ENCODE data around the gene DNAH2.

Gene DNAH2, protein sequence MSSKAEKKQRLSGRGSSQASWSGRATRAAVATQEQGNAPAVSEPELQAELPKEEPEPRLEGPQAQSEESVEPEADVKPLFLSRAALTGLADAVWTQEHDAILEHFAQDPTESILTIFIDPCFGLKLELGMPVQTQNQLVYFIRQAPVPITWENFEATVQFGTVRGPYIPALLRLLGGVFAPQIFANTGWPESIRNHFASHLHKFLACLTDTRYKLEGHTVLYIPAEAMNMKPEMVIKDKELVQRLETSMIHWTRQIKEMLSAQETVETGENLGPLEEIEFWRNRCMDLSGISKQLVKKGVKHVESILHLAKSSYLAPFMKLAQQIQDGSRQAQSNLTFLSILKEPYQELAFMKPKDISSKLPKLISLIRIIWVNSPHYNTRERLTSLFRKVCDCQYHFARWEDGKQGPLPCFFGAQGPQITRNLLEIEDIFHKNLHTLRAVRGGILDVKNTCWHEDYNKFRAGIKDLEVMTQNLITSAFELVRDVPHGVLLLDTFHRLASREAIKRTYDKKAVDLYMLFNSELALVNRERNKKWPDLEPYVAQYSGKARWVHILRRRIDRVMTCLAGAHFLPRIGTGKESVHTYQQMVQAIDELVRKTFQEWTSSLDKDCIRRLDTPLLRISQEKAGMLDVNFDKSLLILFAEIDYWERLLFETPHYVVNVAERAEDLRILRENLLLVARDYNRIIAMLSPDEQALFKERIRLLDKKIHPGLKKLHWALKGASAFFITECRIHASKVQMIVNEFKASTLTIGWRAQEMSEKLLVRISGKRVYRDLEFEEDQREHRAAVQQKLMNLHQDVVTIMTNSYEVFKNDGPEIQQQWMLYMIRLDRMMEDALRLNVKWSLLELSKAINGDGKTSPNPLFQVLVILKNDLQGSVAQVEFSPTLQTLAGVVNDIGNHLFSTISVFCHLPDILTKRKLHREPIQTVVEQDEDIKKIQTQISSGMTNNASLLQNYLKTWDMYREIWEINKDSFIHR (N-terminal part only)

DNA sequence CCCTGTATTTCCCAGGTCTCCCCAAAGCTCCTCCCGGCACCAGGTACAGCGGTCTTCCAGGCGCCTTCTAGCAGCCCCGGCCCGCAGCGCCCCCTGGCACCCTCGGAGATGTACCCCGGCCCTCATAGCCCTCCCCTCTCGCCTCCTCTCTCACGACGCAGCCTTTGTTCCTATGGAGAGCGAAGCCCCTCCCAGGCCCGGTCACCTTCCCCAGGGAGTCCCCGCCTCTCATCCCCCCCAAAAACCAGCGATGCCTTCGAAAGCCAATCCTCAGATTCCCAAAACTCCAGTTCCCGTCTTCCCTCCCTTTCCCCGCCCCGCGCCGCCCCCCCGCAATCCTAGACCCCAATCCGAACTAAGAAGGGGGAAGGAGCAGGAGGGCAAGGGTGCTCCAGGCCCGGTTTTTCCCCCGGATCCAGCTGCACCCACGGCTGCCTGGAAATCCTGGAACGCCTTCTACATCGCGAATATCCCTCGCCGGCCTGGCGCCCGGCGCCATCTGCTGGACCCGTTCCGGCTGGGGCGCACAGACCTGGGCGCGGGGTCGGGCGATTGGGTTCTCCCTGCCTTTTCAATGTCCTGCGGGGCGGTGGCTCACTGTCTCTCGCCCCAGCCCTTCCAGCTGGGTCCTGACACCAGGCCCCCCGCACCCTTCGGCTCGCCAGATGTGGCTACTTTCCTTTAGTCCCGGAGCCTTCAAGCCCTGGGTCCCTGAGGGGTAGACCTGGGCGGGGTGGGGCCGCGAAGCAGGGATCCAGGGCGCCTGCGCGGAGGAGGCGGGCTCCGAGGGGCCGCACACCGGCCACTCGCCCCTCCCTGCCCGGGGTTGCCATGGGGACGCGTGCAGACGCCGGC lies at the start of gene DNAH2:
DNAH2 (plus strand) TSS at position 844 of the 855 bp plus-strand sequence. CDS start 1,991 bp downstream, outside the sequence.
- peak; percentile 50 for DNase-seq

DNA sequence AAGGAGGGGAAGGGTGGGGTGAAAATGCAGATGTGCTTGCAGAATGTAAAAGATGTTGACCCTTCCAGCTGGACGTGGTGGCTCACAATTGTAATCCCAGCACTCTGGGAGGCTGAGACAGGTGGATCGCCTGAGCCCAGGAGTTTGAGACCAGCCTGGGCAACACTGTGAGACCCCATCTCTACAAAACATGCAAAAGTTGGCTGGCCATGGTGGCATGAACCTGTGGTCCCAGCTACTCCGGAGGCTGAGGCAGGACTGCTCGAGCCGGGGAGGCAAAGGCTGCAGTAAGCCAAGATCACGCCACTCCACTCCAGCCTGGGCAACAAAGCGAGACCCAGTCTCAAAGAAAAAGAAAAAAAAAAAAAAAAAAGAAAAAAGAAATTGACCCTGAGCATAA lies 49.1 kb upstream of the DNAH2 start:
- no peak for DNase-seq

DNA sequence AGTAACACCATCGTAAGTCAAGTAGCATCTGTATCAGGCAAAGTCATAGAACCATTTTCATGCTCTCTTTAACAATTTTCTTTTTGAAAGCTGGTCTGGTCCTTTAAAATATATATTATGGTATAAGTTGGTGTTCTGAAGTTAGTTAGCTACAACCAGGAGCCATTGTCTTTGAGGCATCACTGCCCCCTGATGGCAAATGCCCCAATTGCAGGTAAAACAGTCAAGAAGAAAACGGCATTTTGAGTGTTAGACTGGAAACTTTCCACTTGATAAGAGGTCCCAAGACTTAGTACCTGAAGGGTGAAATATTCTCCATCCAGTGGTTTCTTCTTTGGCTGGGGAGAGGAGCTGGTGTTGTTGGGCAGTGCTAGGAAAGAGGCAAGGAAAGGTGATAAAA lies 44.3 kb upstream of the DNAH2 start:
- DNase-seq: no peak

DNA sequence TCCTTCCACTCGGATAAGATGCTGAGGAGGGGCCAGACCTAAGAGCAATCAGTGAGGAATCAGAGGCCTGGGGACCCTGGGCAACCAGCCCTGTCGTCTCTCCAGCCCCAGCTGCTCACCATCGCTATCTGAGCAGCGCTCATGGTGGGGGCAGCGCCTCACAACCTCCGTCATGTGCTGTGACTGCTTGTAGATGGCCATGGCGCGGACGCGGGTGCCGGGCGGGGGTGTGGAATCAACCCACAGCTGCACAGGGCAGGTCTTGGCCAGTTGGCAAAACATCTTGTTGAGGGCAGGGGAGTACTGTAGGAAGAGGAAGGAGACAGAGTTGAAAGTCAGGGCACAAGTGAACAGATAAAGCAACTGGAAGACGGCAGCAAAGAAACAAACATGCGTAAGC lies 42.6 kb upstream of the DNAH2 start:
- DNase-seq: no peak

DNA sequence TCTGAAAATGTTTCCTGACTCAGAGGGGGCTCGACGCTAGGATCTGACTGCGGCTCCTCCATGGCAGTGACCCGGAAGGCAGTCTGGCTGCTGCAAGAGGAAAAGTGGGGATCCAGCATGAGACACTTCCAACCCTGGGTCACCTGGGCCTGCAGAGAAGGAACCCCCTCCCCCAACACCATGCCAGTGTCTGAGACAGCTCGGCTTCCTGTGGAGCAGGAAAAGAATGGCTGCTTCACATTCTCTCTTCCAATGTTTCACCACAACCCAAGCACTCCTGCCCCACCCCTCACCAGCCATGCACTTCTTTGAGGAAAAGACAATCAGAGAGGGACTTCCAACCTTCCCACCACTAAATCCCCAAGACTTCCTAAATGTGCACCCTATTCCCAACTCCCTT lies 41.0 kb upstream of the DNAH2 start:
- no peak for DNase-seq

DNA sequence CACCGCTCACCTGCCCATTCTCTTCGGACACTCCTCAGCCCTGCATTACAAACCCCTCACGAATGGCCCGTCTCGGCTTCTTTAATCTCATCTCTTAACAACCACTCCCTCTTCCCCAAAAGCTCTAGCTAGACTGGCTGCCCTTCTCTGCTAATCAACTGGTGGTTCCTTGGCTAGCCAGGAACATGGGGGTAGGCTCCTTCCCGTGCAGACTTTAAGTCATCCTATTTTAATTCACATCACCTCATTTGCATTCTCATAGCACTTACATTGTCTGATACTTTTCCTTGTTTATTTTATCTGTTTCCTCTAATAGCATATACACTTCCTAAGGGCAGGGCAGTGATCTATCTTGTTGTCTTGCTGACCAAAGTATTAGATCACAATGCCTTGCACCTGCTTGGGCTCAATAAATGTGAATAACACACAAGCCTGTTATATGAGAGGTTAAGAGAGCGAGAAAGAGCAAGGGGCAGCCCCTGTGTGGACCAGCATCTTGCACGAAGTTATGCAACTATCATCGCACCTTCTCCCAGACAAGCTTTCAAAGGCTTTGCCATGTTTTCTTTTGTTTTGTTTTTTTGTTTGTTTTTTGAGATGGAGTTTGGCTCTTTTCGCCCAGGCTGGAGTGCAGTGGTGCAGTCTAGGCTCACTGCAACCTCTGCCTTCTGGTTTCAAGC lies 40.0 kb upstream of the DNAH2 start:
- DNase-seq: no peak

DNA sequence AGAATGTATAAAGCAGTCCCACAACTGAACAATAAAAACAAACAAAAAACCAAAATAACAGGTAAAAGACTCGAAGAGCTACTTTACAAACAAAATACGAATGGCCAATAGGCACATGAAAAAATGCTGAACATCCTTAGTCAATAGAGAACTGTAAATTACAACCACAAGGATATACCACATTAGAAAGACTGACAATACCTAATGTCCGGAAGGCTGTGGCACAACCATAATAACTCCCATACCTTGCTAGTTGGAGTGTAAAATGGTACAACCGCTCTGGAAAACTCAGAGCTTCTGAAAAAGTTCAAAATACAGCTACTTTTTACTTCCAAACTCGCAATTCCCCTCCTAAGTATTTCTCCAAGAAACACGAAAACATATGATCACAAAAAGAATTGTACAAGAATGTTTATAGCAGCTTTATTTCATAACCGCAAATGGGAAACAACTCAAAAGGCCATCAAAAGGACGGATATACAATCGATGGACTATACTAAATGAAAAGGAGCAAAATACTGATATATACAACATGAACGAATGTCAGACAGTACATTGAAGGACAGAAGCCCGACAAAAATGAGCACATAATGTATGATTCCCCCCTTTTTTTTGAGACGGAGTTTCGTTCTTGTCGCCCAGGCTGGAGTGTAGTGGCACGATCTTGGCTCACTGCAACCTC lies 32.6 kb upstream of the DNAH2 start:
- DNase-seq: no peak

DNA sequence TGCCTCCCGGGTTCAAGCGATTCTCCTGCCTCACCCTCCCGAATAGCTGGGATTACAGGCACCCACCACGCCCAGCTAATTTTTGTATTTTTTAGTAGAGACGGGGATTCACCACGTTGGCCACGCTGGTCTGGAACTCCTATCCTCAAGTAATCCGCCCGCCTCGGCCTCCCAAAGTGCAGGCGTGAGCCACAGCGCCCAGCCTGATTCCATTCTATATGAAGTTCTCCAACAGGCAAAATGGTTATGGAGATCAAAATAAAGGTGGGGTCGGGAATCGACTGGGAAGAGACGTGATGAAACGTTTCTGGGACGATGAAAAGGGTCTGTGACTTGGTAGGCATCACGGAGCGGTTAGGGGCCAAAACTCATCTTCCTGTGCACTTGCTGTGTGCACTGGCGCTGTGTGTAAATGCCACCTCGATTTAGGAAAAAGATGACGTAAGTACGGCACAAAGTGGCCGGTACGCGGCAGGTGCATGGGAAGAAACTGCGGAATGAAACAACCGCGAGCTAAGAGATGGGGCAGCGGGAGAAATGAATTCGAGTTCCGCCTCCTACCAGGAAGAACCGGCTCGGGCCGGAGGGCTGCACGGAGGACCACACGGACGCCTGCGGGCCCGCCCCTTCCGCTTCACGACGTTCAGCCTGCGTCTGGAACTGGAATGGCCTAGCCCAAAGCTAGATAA lies 31.9 kb upstream of the DNAH2 start:
- peak; percentile 96 for DNase-seq

DNA sequence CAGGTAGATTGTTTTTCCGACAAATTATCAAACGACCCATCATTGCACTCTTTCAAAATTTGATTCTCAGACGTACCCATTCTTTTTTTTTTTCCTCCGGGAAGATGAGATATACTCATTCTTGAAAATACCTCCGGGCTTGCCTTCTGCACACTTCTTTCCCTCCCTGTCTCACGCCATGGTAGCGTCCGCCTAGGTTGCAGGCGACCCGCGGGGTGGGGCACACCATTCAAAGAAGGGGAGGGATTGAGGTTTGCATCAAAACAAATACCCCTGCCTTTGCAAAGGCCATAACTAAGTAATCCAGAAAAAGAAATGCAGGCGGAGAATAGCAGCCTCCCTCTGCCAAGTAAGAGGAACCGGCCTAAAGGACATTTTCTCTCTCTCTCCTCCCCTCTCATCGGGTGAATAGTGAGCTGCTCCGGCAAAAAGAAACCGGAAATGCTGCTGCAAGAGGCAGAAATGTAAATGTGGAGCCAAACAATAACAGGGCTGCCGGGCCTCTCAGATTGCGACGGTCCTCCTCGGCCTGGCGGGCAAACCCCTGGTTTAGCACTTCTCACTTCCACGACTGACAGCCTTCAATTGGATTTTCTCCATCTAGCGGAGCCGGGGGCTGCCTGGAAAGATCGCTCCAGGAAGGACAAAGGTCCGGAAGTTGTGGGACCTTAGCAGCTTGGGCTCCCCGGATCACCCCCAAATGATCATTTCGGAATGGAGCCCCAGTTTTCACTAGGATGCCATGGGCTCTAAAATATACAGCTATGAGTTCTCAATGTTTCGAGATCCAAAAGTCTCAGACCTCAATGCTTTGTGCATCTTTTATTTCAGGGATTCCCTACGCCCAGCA lies 31.1 kb upstream of the DNAH2 start:
- DNase-seq: peak; percentile 94

DNA sequence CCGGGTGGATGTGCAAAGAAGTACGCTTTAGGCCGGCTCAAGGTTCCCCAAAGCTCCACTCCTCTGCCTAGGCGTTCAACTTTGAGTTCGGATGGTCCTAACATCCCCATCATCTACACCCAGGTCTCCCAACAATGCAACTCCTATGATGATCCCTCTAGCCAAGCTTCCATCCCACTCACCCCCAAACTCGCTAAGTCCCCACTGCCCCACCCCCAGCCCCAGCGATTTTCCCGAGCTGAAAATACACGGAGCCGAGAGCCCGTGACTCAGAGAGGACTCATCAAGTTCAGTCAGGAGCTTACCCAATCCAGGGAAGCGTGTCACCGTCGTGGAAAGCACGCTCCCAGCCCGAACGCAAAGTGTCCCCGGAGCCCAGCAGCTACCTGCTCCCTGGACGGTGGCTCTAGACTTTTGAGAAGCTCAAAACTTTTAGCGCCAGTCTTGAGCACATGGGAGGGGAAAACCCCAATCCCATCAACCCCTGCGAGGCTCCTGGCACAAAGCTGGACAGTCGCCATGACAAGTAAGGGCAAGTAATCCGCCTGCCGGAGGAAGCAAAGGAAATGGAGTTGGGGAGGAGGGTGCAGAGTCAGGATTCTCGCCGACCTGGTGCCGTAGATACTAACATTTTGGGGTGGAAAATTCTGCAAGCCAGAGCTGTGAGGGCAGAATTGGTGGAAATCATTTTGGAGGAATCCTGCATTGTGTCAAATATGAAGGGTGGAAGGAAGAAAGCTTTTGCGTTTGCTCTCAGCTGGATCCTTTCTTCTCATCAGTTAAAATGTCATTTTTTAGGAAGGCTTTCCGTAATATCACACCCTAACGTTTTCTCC lies 30.3 kb upstream of the DNAH2 start, which contains the start of gene TP53:
TP53 (minus strand) TSS at position 419 of the 836 bp plus-strand sequence. CDS start 10,896 bp downstream, outside the sequence.
- peak; percentile 91 for DNase-seq

DNA sequence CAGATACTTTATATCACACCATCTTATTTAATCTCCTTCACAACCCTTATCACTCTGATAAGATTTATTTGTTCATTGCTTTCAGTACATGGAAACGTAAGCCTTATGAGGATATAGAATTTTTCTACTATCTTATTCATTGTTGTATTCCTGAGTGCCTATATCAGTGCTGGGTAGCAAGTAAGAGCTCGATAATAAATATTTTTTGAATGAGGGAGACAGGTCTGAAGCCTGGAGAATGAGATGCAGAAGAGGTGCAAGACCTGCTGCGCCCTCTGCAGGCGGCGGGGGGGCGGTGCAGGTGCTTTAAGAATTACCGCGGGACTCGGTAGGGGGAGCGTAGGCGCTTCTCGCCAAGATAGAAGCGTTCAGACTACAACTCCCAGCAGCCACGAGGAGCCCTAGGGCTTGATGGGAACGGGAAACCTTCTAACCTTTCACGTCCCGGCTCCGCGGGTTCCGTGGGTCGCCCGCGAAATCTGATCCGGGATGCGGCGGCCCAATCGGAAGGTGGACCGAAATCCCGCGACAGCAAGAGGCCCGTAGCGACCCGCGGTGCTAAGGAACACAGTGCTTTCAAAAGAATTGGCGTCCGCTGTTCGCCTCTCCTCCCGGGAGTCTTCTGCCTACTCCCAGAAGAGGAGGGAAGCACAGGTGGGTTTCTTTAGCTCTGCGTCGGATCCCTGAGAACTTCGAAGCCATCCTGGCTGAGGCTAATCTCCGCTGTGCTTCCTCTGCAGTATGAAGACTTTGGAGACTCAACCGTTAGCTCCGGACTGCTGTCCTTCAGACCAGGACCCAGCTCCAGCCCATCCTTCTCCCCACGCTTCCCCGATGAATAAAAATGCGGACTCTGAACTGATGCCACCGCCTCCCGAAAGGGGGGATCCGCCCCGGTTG lies 29.4 kb upstream of the DNAH2 start, which contains the start of gene WRAP53:
WRAP53 (plus strand) TSS at position 570 of the 900 bp plus-strand sequence; CDS start at position 742, 172 bp downstream.
- peak; percentile 98 for DNase-seq

DNA sequence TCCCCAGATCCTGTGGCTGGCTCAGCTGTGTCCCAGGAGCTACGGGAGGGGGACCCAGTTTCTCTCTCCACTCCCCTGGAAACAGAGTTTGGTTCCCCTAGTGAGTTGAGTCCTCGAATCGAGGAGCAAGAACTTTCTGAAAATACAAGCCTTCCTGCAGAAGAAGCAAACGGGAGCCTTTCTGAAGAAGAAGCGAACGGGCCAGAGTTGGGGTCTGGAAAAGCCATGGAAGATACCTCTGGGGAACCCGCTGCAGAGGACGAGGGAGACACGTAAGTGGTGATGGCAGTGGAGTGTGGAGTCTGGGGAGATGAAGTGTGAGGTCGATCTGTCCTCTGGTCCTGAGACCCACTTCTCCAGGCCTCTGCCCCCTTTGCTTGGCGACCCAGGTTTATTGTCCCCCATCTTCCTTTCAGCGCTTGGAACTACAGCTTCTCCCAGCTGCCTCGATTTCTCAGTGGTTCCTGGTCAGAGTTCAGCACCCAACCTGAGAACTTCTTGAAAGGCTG lies 28.7 kb upstream of the DNAH2 start:
- no peak for DNase-seq

DNA sequence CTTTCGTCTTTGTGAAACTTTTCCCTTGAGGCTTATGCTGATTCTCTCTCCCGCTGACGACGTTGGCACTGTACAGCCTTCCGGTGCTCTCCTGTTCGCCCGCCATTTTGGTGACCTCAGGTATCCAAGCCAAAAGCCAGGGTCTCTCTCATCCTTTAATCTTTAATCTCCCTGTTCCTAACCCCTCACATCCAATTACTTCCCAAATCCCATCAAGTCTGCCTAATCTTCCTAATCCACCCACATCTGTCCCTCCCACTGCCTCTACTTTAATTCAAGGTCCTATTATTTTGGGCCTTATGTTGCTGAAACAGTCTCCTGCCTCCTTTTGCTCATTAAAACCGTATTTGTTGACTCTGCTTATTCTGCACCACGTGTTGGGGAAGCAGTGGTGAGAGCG lies 22.0 kb upstream of the DNAH2 start:
- no peak for DNase-seq

DNA sequence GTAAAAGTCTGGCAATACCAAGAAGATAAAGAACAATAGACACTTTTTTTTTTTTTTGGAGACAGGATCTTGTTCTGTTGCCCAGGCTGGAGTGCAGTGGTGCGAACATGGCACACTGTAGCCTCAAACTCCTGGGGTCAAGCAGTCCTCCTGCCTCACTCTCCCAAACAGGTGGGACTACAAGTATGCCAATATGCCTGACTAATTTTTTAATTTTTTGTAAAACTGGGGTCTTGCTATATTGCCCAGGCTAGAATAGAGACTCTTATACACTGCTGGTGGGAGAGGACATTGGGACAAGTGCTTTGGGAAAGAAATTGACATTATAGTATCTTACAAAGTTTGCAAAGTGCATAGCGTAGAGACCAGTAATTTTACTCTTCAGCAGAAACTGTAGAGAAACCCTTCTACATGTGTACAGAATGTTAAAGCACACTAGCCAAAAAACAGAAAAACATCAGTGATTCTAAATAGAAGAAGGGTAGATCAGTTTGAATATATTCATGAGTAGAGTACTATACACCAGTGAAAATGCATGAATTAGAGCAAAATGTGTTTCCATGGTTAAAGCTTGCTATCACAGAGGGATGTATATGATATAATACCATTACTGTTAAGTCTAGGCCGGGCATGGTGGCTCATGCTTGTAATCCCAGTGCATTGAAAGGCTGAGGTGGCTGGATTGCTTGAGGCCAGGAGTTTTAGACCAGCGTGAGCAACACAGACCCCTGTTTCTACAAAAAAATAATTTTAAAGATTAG lies 19.5 kb upstream of the DNAH2 start:
- no peak for DNase-seq

DNA sequence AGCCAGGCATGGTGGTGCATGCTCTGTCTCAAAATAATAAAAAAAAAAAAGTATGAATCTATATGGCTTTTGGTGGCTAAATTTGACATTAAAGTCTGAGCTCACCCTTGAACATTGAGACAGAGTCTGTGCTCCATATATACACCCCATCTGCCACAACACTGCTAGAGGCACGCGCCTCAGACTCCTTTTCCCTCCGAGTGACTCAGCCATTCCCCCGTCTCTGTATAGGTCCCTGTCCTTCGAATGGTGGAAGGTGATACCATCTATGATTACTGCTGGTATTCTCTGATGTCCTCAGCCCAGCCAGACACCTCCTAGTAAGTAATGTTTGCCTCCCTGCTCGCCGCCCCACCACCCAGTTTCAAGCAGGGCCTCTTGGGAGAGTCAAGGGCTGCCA lies 17.0 kb upstream of the DNAH2 start:
- no peak for DNase-seq

DNA sequence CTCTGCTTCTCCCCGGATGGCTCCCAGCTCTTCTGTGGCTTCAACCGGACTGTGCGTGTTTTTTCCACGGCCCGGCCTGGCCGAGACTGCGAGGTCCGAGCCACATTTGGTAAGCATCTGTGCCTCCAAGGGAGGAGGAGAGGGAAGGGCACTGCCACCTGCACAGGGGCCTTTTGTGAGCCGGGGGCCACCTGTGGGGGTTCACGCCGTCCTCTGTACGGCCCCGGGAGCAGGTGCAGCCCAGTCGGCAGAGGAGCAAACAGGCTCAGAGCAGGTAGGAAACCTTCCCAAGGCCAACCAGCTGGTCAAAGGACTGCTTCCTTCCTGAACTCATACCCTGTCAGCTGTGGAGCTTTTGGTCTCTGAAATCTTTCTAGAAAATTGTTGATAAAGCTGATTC lies 15.9 kb upstream of the DNAH2 start:
- no peak for DNase-seq

DNA sequence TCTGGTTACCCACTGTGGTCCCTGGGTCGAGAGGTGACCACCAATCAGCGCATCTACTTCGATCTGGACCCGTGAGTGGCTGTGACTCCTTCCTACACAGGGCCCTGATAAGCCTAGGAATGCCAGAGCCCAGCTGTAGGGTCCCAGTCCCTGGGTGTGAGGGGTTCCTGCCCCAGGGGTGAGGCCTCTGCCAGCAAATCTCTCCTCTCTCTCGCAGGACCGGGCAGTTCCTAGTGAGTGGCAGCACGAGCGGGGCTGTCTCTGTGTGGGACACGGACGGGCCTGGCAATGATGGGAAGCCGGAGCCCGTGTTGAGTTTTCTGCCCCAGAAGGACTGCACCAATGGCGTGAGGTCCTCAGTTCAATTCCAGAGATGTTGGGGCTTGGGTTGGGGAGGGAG lies 14.8 kb upstream of the DNAH2 start:
- DNase-seq: no peak
